NB4 (cell line): ENCODE measurements around the gene UBXN10.

ENCODE experiments used
- DNase-seq: peaks from one replicate; pipeline ENCODE4 v3.0.0; 2010; ENCODE audit warnings: low read depth
- H3K4me3 ChIP-seq: one replicate; pipeline ENCODE4 v1.5.1; 2011; ENCODE audit warnings: mild to moderate bottlenecking, low read depth, low read length, moderate library complexity
- CTCF ChIP-seq: IDR thresholded peaks from one replicate; pipeline ENCODE4 v1.5.1; 2012; ENCODE audit warnings: low read depth, low read length
- MAX ChIP-seq: IDR thresholded peaks from 2 replicates; pipeline ENCODE4 v1.6.1; 2011; ENCODE audit warnings: low read depth, low read length
- MYC ChIP-seq: IDR thresholded peaks from 2 replicates; pipeline ENCODE4 v1.6.1; 2011; ENCODE audit warnings: low read depth, low read length
- POLR2A ChIP-seq: IDR thresholded peaks from 2 replicates; pipeline ENCODE4 v1.6.1; 2011; ENCODE audit warnings: mild to moderate bottlenecking; ENCODE audit not compliant: insufficient read length; ENCODE audit errors: extremely low read depth

Gene UBXN10

GRCh38 chr1:20150326-20150705 lies 35.6 kb upstream of the UBXN10 start:
- TF ChIP-seq MYC, result no peak
- TF ChIP-seq MAX, result no peak
- no peak for DNase-seq
- no peak overlapping the region for H3K4me3 ChIP-seq

GRCh38 chr1:20150969-20151368 lies 34.9 kb upstream of the UBXN10 start:
- H3K4me3 ChIP-seq, result no peak overlapping the region
- no peak for DNase-seq
- TF ChIP-seq MYC (no peak), MAX (no peak), POLR2A (no peak), CTCF (no peak)

DNA sequence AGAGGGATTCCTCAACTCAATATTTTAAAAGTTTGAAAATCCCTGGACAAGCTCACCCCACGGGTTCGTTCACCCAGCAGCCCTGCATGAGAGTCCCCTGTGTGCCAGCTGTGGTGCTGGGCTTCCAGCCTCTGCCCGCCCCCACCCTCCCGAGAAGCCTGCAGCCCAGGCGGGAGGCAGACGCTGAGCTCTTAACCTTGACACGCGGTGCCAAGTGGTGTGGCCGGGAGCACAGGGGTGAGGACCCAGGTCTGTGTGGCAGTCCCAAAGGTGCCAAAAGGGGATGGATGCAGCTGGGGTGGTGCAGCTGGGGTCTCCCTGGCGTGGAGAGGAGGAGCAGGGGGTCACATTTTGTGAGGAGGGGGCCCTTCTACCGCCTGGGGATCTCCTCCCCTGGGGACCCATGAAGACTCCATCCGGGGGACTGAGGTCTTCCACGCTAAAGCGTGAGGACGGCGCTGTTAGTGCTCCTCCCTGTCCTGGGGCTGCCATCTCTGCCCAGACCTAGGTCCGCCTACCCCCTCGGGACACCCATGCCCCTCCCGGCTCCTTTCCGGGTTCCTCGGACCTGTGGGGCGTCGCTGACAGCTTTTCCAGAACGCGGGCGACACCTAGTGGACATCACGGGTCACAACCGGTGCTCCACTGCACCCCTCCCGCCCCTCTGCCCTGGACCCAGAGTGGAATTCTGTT lies 33.8 kb upstream of the UBXN10 start:
- DNase-seq, result peak; percentile 89
- TF ChIP-seq CTCF, result peak; percentile 54
- no peak for TF ChIP-seq MYC
- no peak overlapping the region for H3K4me3 ChIP-seq

DNA sequence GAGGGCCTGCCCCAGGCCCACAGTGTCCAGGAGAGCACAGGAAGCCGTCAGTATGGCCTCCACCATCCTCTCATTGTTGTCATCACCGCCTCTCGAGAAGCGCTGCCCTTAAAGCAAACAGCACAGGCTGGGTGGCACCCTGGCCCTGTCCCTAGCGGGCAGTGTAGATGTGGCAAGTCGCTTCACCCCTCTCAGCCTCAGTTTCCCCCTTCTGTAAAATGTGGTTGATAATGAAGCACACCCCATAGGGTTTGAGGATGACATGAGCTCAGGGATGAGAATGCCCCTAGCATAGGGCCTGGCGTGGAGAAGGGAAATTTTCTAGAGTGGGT lies 33.3 kb upstream of the UBXN10 start:
- TF ChIP-seq POLR2A (no peak), MAX (no peak), MYC (no peak), CTCF (no peak)
- DNase-seq, result no peak
- H3K4me3 ChIP-seq, result no peak overlapping the region

DNA sequence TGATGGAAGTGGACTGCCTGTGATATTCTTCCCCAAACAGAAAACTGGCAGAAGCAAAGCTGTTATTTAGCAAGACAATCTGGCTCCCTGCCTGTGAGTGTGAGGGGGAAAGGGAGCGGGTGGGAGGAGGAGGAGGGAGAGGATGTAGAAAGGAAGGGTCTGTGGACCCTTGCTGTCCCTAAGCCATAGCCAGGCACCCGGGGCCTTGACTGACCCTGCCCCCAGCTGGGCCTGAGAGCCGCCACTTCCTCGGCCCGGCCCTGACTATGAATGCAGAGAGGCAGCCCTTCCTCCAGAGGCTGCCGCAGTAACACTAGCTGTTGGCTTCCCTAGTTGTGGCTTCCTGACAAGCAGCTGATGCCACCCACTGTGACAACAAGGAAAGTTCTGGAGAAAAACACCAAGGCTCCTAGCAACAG lies 32.9 kb upstream of the UBXN10 start:
- peak; percentile 45 for DNase-seq
- TF ChIP-seq POLR2A (no peak), MYC (no peak), MAX (no peak), CTCF (no peak)

DNA sequence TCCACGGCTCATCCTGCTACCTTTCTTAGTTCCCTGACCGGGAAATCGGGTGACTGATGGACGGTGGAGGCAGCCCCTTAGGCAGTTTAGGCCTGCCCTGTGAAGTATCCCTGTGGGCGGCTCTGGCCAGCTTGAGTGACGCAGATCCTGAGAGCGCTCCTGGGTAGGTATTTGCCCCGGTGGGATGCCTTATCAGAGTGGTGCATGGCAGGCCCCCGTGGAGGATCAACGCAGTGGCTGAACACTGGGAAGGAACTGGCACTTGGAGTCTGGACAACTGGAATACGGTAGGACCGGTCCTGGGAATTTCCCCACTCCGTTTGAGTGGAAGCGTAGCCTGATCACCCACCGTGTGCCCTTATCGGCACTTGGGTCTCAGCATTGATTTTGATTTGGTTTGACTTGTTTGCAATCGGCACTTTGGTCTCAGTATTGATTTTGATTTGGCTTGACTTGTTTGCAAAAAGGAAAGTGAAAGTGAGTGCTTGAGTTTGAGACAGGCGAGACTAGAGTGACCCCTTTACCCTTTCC lies 31.5 kb upstream of the UBXN10 start:
- TF ChIP-seq POLR2A (no peak), MAX (no peak), CTCF (no peak), MYC (no peak)
- DNase-seq, result no peak
- no peak overlapping the region for H3K4me3 ChIP-seq

More for the DNA sequence above, 32.9 kb upstream of the UBXN10 start:
- no peak overlapping the region for H3K4me3 ChIP-seq
